RKO (cell line): ENCODE data around the gene PTPN7.
"Not testable (repeated sequence)": the region's sequence is repeated elsewhere in the genome, so short reads cannot be mapped to it uniquely, and the experiment has no call there.

Experiments used
- DNase-seq: peaks from one replicate; pipeline ENCODE4 v3.0.0-alpha.2; 2016; ENCODE audit warnings: low spot score

The PTPN7 gene

DNA sequence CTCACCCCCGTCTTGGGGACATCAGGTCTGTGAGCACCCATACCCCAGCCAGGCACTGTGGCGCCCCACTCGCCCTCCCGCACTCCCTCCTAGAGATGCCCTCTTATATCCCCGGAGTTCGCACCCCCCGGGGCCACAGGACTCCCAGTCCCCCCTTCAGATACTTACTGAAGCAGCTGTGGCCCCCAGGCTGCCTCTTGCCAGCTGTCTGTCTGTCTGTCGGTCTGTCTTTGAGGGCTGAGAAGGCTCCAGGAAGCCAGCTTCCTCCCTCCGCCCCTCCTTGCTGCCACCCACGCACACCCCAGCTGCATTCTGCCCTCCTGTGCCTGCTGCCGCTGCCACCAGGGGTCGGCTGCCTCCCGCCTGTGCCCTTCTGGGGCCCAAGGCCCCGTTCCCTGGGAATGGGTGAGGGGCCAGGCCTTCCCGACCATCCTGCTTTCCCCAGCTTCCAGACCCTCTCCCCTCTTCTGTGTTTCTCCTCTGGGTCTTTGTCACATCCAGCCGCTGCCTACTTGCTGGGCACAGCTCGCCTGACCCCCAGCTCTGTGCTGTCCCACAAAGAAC, at the start of gene PTPN7:
Gene PTPN7, minus strand, starts transcription at position 226 of the 564 bp plus-strand sequence. CDS start 1,200 bp downstream, outside the sequence.
- peak; percentile 83 for DNase-seq

GRCh38 chr1:202208351-202208857, 48.0 kb upstream of the PTPN7 start:
- DNase-seq, result no peak

- DNase-seq, result no peak
Measured at GRCh38 chr1:202207292-202207691, 46.9 kb upstream of the PTPN7 start.

DNA sequence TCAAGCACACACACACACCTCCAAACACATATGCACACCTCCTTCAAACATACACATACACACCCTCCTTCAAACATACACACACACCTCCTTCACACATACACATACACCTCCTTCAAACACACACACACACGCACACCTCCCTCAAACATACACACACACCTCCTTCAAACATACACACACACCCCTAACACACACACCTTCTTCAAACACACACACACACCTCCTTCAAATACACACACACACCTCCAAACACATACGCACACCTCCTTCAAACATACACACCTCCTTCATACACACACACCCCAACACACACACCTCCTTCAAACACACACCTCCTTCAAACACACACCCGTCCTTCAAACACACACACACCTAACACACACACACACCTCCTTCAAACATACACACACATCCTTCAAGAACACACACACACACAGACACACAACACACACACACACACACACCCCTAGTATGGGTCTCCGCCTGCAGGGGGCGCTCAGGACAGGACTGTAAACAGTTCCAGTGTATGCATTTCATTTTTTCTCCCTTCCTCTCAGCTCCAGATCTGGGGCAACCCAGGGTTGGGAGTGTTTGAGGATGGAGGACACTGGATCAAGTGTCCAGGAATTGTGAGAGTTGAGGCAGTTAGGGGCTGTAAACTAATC, 45.3 kb upstream of the PTPN7 start:
- DNase-seq, result no peak

GRCh38 chr1:202204065-202204464, 43.7 kb upstream of the PTPN7 start:
- DNase-seq, result peak; percentile 14

DNA sequence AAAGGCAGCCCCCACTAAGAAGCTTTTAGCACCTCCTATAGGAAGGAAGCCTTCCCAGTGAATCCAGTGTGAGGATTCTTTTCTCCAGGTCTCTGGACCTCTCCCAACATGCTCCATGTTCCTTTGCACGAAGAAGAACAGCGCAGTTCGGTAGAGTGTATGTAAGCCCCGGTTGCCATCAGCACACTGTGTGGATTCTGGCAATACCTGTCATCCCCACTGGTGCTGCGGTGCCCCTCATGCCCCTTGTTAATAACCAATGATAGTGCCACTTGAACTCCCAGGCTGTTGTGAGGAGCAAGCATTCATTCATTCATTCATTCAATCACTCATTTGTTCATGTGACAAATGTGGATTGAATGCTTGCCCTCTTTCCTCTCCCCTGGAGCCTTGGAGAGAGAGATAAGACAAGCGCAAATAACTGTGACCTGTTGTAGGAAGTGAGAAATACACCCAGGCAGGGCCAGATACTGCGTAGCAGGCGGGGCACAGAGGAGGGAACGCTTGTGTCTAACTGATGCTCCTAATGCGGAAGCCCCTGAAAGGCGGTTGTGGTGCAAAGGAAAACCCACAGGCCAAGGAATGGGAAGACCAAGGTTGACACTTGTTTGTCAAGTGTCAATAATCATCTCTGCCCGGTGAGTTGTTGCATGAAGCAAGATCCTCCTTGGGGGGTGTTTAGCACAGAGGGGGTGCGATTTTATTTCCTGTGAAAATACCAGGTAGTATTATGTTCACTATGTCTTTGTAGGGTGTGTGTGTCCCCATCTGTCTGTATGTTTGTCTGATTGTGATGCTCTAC, 43.0 kb upstream of the PTPN7 start:
- DNase-seq, result no peak

DNA sequence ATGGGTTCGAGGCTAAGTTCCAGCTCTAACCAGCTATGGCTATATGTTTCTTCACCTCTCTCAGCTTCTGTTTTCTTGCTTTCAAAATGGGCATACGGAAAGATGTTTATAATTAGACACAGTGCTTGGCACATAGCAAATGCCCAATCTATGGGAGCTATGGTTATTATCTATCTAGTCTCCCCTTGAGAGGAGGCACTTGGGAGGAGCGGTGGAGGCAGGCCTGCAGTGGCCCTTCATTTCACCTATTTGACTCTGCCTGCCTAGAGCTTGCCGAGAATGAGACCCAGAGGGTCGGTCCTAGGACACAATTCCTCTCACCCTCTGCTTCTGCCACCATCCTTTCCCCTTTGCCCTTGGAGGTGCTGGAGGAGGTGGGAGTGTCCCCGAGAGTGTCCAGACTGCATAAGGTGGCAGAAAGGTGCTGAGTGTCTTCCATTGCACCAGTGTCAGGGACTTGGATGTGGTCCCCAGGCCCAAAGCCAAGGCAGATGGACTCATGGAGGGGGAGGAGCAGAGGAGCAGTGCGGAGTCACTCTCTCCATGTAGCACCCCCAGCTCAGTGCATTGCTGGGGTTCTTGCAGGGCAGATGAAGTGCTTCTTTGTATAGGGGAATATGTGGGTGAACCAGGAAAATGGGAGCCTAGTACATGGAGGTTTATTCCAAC, 42.2 kb upstream of the PTPN7 start:
- no peak for DNase-seq

DNA sequence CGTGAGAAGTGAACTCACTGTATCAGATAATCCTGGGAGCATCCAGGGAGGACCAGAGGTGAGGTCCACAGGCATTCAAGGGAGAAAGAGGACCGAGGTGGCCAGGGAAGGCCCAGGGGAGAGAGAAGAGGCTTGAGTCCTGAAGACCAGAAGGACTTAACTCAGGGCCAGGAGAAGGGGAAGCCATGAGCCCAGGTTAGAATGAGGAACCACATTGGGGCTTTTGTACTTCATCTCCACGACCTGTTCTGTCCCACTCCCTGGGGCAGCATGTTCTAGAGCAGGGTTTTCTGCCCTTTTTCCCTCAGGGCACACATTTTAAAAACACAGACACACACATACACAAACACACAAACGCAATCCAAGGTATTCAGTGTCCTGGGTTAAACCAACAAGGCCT, 41.6 kb upstream of the PTPN7 start:
- DNase-seq, result no peak

GRCh38 chr1:202201266-202201665, 40.9 kb upstream of the PTPN7 start:
- no peak for DNase-seq

- DNase-seq, result no peak
Measured at GRCh38 chr1:202200669-202201068, 40.3 kb upstream of the PTPN7 start.

- no peak for DNase-seq
Measured at GRCh38 chr1:202200112-202200548, 39.7 kb upstream of the PTPN7 start.

- no peak for DNase-seq
Measured at GRCh38 chr1:202199040-202199889, 38.9 kb upstream of the PTPN7 start.

- DNase-seq, result no peak
Measured at GRCh38 chr1:202198366-202198724, 37.9 kb upstream of the PTPN7 start.

GRCh38 chr1:202197653-202198365, 37.4 kb upstream of the PTPN7 start:
- DNase-seq, result no peak

- DNase-seq, result no peak
Measured at GRCh38 chr1:202194328-202194648, 33.9 kb upstream of the PTPN7 start.

- no peak for DNase-seq
Measured at GRCh38 chr1:202193614-202194327, 33.4 kb upstream of the PTPN7 start, which contains the start of gene LGR6. TSS of gene LGR6 (plus strand) at chr1:202193799. CDS start at chr1:202193990, 191 bp downstream.

GRCh38 chr1:202192770-202193613, 32.6 kb upstream of the PTPN7 start:
- DNase-seq, result peak; percentile 47

DNA sequence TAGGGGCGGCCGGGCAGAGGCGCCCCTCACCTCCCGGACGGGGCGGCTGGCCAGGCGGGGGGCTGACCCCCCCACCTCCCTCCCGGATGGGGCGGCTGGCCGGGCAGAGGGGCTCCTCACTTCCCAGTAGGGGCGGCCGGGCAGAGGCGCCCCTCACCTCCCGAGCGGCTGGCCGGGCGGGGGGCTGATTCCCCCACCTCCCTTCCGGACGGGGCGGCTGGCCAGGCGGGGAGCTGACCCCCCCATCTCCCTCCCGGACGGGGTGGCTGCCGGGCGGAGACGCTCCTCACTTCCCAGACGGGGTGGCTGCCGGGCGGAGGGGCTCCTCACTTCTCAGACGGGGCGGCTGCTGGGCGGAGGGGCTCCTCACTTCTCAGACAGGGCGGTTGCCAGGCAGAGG, 31.0 kb upstream of the PTPN7 start:
- DNase-seq, result not testable (repeated sequence)
